HL-60 (cell line): ENCODE results near the gene TRIP10.

ENCODE experiments used
- GABPA ChIP-seq: IDR thresholded peaks from 2 replicates; pipeline ENCODE4 v1.6.1; 2012; ENCODE audit warnings: low read depth
- POLR2AphosphoS5 ChIP-seq: IDR thresholded peaks from 2 replicates; pipeline ENCODE4 v1.6.1; 2012; ENCODE audit warnings: low read depth
- REST ChIP-seq: IDR thresholded peaks from 2 replicates; pipeline ENCODE4 v1.6.1; 2012; ENCODE audit warnings: low read depth; ENCODE audit not compliant: insufficient replicate concordance
- SPI1 ChIP-seq: IDR thresholded peaks from 2 replicates; pipeline ENCODE4 v1.6.1; 2012; ENCODE audit warnings: low read depth, mild to moderate bottlenecking, borderline replicate concordance
- TF ChIP-seq, protein P1 (sequence below): IDR thresholded peaks from one replicate; pipeline ENCODE4 v1.5.1; 2011; ENCODE audit warnings: low read length, control low read depth, inconsistent platforms; ENCODE audit not compliant: insufficient read depth

- TF ChIP-seq, protein P1, sequence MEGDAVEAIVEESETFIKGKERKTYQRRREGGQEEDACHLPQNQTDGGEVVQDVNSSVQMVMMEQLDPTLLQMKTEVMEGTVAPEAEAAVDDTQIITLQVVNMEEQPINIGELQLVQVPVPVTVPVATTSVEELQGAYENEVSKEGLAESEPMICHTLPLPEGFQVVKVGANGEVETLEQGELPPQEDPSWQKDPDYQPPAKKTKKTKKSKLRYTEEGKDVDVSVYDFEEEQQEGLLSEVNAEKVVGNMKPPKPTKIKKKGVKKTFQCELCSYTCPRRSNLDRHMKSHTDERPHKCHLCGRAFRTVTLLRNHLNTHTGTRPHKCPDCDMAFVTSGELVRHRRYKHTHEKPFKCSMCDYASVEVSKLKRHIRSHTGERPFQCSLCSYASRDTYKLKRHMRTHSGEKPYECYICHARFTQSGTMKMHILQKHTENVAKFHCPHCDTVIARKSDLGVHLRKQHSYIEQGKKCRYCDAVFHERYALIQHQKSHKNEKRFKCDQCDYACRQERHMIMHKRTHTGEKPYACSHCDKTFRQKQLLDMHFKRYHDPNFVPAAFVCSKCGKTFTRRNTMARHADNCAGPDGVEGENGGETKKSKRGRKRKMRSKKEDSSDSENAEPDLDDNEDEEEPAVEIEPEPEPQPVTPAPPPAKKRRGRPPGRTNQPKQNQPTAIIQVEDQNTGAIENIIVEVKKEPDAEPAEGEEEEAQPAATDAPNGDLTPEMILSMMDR: no peak
- TF ChIP-seq POLR2AphosphoS5 (no peak), GABPA (no peak), SPI1 (no peak), REST (no peak)
Observed at GRCh38 chr19:6716610-6716970, 22.9 kb upstream of the TRIP10 start.
